HG03045 (cell line): ENCODE data around the gene KIF25.
"Not testable (repeated sequence)": the region's sequence is repeated elsewhere in the genome, so short reads cannot be mapped to it uniquely, and the experiment has no call there.

Experiments
- ATAC-seq: cut with Tn5 transposase; IDR thresholded peaks from one replicate; pipeline ENCODE4 v1.9.1; 2021; ENCODE audit warnings: mild to moderate bottlenecking, moderate library complexity; ENCODE audit not compliant: unreplicated experiment

Gene KIF25

GRCh38 chr6:168063431-168063830 lies 66.0 kb downstream of the KIF25 start:
- ATAC-seq, result no peak

- no peak for ATAC-seq
Measured at GRCh38 chr6:168064226-168064807, 66.8 kb downstream of the KIF25 start.

GRCh38 chr6:168067081-168067759 lies 69.7 kb downstream of the KIF25 start:
- no peak for ATAC-seq

GRCh38 chr6:168070804-168071203 lies 73.3 kb downstream of the KIF25 start:
- ATAC-seq, result no peak

GRCh38 chr6:168071620-168072019 lies 74.1 kb downstream of the KIF25 start:
- ATAC-seq, result no peak

- ATAC-seq, result no peak
Measured at GRCh38 chr6:168072261-168072660, 74.8 kb downstream of the KIF25 start.

GRCh38 chr6:168072730-168073129 lies 75.3 kb downstream of the KIF25 start:
- no peak for ATAC-seq

- ATAC-seq, result no peak
Measured at GRCh38 chr6:168073937-168074730, 76.7 kb downstream of the KIF25 start.

GRCh38 chr6:168075216-168075615 lies 77.7 kb downstream of the KIF25 start:
- no peak for ATAC-seq

- no peak for ATAC-seq
Measured at GRCh38 chr6:168075787-168076202, 78.3 kb downstream of the KIF25 start.

GRCh38 chr6:168077401-168077800 lies 79.9 kb downstream of the KIF25 start:
- ATAC-seq, result not testable (repeated sequence)

- no peak for ATAC-seq
Measured at GRCh38 chr6:168078175-168078942, 80.9 kb downstream of the KIF25 start.

- ATAC-seq, result no peak
Measured at GRCh38 chr6:168078943-168079405, 81.5 kb downstream of the KIF25 start, which contains the start of gene FRMD1. Gene FRMD1 (minus strand): TSS chr6:168079212. CDS start chr6:168079094, 118 bp downstream.

GRCh38 chr6:168080393-168081077 lies 83.1 kb downstream of the KIF25 start:
- ATAC-seq, result no peak

GRCh38 chr6:168081858-168082546 lies 84.5 kb downstream of the KIF25 start:
- no peak for ATAC-seq

GRCh38 chr6:168082860-168083513 lies 85.5 kb downstream of the KIF25 start:
- no peak for ATAC-seq

GRCh38 chr6:168083514-168083885 lies 86.0 kb downstream of the KIF25 start:
- no peak for ATAC-seq

- no peak for ATAC-seq
Measured at GRCh38 chr6:168084465-168085160, 87.1 kb downstream of the KIF25 start.

GRCh38 chr6:168086066-168086465 lies 88.6 kb downstream of the KIF25 start:
- no peak for ATAC-seq
